Gastrocnemius medialis (tissue), 4 donors: ENCODE data around the gene C7orf33. TPM values are rescaled to one million over a fixed set of nuclear protein-coding genes. Genes with fewer than 3 reads are reported as not detected.

Source experiments
- ATAC-seq, 2 donors: fragments of 150-250 bp; one replicate each; pipeline ENCODE4 v1.9.1; 2016
- DNase-seq, 2 donors: peaks; one replicate each; pipeline ENCODE4 v3.0.0-alpha.2; 2019
- H3K27ac ChIP-seq, 4 donors: fragments of 200-600 bp; sonication (generic); 1 replicate in 1 of 4; 2 replicates in 3 of 4; pipeline ENCODE4 v1.5.1; 2016 to 2018; ENCODE audit warnings: mild to moderate bottlenecking in 2 of 4, moderate library complexity in 1 of 4
- H3K27me3 ChIP-seq, 3 donors: fragments of 200-600 bp; sonication (generic) in 2 of 3; 1 replicate in 1 of 3; 2 replicates in 2 of 3; pipeline versions ENCODE4 v1.5.1 to v1.6.0; 2016 to 2019; ENCODE audit warnings: mild to moderate bottlenecking in 1 of 3, moderate library complexity in 1 of 3
- H3K36me3 ChIP-seq, 2 donors: fragments of 200-600 bp; sonication (generic) in 1 of 2; one replicate each; pipeline ENCODE4 v1.5.1; 2017 to 2018
- H3K4me1 ChIP-seq, 2 donors: fragments of 200-600 bp; sonication (generic) in 1 of 2; one replicate each; pipeline ENCODE4 v1.5.1; 2016 to 2017; ENCODE audit warnings: mild to moderate bottlenecking in 2 of 2
- H3K4me3 ChIP-seq, 4 donors: fragments of 200-600 bp; sonication (generic) in 3 of 4; 1 replicate in 1 of 4; 2 replicates in 3 of 4; pipeline ENCODE4 v1.5.1; 2016 to 2019; ENCODE audit warnings: mild to moderate bottlenecking in 2 of 4
- H3K9me3 ChIP-seq, 3 donors: fragments of 200-600 bp; sonication (generic) in 2 of 3; 1 replicate in 1 of 3; 2 replicates in 2 of 3; pipeline ENCODE4 v1.5.1; 2016 to 2019
- POLR2A ChIP-seq, 2 donors: fragments of 450-650 bp; IDR thresholded peaks; one replicate each; pipeline ENCODE4 v1.6.1; 2017; ENCODE audit warnings: antibody characterized with exemption in 2 of 2, mild to moderate bottlenecking in 2 of 2, moderate library complexity in 2 of 2
- in situ Hi-C, 4 donors: fragments of 200-750 bp; cut with MboI; loops; one replicate each; pipeline versions ENCODE4 v1.15.0 to v1.8.0; 2017; ENCODE audit warnings: low sequenced_read_pairs in 4 of 4
- intact Hi-C: fragments of 100-400 bp; cut with DNase I; formaldehyde crosslinking; loops from one replicate; pipeline ENCODE4 v1.15.1; 2023; ENCODE audit warnings: low total_unique reads
- total RNA-seq, 4 donors: library from RNA; depleted of rRNA; stranded (reverse); fragments of >200 nt; gene quantifications; one replicate each; pipeline versions ENCODE4 v1.1.0 to v1.2.3, GENCODE V29; 2016
- TF ChIP-seq, protein P1 (sequence below), 5 experiments: fragments of 450-650 bp in 3 of 5; fragments of 200-600 bp in 2 of 5; sonication (generic) in 2 of 5; IDR thresholded peaks in 4 of 5; conservative IDR thresholded peaks in 1 of 5; 1 replicate in 4 of 5; 2 replicates in 1 of 5; pipeline ENCODE4 v1.5.1; 2016 to 2019; ENCODE audit warnings: antibody characterized with exemption in 5 of 5, mild to moderate bottlenecking in 3 of 5, moderate library complexity in 3 of 5

C7orf33 gene, protein sequence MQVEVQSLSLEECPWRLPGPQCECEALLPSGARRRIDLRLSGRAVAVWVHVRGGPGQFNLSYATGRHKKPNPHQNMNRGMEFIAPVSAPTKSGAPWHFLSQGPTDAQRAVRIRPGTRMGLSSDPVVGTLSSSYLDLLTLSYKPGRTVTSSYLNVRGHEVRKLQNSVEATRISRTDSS
- not detected for total RNA-seq

DNA sequence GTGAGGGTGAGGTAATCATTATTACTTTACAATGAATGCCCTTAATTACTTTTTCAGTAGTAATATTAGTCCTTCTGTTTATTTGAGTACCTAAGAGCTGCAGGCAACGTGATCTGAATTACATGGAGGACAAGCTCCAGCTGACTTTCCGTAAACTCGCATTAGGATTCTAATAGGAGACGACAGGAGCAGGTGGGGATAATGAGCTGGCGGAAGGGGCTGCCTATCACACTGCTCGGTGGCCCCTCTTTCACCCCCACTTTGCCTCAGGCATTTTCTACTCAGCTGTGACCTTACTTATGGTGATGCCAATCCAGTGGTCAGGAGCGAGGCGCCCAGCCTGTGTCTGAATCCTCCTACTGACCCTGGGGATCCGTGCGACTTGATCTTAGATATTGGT is at the start of gene C7orf33:
C7orf33 (plus strand) TSS at position 296 of the 400 bp plus-strand sequence. CDS start 160 bp downstream, outside the sequence.
- ATAC-seq, result no peak
- DNase-seq, result no peak
- TF ChIP-seq, protein P1, sequence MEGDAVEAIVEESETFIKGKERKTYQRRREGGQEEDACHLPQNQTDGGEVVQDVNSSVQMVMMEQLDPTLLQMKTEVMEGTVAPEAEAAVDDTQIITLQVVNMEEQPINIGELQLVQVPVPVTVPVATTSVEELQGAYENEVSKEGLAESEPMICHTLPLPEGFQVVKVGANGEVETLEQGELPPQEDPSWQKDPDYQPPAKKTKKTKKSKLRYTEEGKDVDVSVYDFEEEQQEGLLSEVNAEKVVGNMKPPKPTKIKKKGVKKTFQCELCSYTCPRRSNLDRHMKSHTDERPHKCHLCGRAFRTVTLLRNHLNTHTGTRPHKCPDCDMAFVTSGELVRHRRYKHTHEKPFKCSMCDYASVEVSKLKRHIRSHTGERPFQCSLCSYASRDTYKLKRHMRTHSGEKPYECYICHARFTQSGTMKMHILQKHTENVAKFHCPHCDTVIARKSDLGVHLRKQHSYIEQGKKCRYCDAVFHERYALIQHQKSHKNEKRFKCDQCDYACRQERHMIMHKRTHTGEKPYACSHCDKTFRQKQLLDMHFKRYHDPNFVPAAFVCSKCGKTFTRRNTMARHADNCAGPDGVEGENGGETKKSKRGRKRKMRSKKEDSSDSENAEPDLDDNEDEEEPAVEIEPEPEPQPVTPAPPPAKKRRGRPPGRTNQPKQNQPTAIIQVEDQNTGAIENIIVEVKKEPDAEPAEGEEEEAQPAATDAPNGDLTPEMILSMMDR (IDR thresholded peaks at IDR 0.05 in 4 of 5, conservative IDR thresholded peaks at IDR 0.05 in 1 of 5), result no peak
- no peak for TF ChIP-seq POLR2A (IDR thresholded peaks at IDR 0.05)
- Histone ChIP-seq H3K4me1 (no peaks in the 10 kb centered on the region), H3K4me3 (no peak within 1 kb of the TSS), H3K9me3 (no peaks in the 10 kb centered on the region), H3K27ac (no peak within 1 kb of the TSS), H3K36me3 (no peaks in the 10 kb centered on the region), H3K27me3 (no peaks in the 10 kb centered on the region)
- intact Hi-C loops (no loop called here), in situ Hi-C loops (no loop called here)

DNA sequence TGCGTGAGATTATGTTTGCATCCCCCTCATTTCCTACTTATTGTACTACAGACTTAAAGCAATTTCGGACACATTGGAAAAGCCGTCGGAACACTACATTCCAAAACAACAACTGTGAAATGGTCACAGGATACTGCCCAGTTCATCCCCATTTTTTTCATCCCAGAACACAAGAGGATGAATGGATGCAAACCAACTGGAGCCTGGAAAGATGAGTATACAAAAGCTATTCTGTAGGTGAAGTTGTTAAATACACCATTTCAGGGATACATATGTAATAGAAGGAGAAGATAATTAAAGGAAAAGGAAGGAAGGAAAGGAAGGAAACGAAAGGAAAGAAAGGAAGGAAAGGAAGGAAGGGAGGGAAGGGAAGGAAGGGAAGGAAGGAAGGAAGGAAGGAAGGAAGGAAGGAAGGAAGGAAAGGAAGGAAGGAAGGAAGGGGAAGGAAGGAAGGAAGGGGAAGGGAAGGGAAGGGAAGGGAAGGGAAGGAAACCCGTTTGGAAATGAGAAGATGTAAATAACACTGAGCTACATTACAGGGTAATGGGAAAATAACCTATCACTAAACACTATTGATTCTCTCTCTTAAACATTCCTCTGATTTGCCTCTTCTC is 48.6 kb upstream of the C7orf33 start:
- no peak overlapping the region for H3K27ac ChIP-seq
- H3K27me3 ChIP-seq, result no peaks in the 10 kb centered on the region
- intact Hi-C loops, result no loop called here
- no peaks in the 10 kb centered on the region for H3K9me3 ChIP-seq
- in situ Hi-C loops, result no loop called here
- DNase-seq (no peak), ATAC-seq (no peak)
- H3K4me3 ChIP-seq, result no peak overlapping the region
- TF ChIP-seq, protein P1 (IDR thresholded peaks at IDR 0.05 in 4 of 5, conservative IDR thresholded peaks at IDR 0.05 in 1 of 5), result no peak
- no peak for TF ChIP-seq POLR2A (IDR thresholded peaks at IDR 0.05)
- H3K36me3 ChIP-seq, result no peaks in the 10 kb centered on the region
- no peaks in the 10 kb centered on the region for H3K4me1 ChIP-seq

GRCh38 chr7:148543302-148543701 is 47.3 kb upstream of the C7orf33 start:
- in situ Hi-C loops, result no loop called here
- TF ChIP-seq, protein P1 (IDR thresholded peaks at IDR 0.05 in 4 of 5, conservative IDR thresholded peaks at IDR 0.05 in 1 of 5), result no peak
- ATAC-seq (no peak), DNase-seq (no peak)
- Histone ChIP-seq H3K4me1 (no peaks in the 10 kb centered on the region), H3K36me3 (no peaks in the 10 kb centered on the region), H3K27ac (no peak overlapping the region), H3K9me3 (no peaks in the 10 kb centered on the region), H3K4me3 (no peak overlapping the region), H3K27me3 (no peaks in the 10 kb centered on the region)
- intact Hi-C loops, result no loop called here

DNA sequence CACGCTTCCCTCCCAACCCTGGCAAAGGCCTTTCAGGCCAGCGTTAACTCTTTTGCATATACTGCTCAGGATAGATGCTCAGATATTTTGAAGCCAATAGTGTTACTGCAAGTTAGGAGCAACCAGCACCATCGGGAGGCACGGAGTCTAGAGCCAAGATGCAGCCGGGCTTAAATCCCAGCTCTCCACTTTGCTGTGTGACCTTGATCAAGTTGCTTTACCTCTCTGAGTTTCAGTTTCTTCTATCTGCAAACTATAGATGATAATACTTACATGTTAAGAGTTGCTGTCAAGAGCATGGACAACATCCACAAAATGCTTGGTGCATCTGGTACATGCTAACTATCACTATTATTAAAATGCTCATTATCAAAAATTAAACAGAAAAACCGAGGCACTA is 45.4 kb upstream of the C7orf33 start:
- in situ Hi-C loops, result no loop called here
- intact Hi-C loops, result no loop called here

More for the DNA sequence above, 45.4 kb upstream of the C7orf33 start:
- H3K36me3 ChIP-seq, result no peaks in the 10 kb centered on the region
- TF ChIP-seq POLR2A (IDR thresholded peaks at IDR 0.05), result no peak
- TF ChIP-seq, protein P1 (IDR thresholded peaks at IDR 0.05 in 4 of 5, conservative IDR thresholded peaks at IDR 0.05 in 1 of 5), result no peak
- no peak overlapping the region for H3K27ac ChIP-seq
- H3K4me3 ChIP-seq, result no peak overlapping the region
- ATAC-seq, result no peak
- H3K27me3 ChIP-seq, result no peaks in the 10 kb centered on the region
- DNase-seq, result no peak
- H3K9me3 ChIP-seq, result no peaks in the 10 kb centered on the region
- H3K4me1 ChIP-seq, result no peaks in the 10 kb centered on the region
